H9 (cell line): ENCODE data around the gene ANXA4. TPM values are rescaled to one million over a fixed set of nuclear protein-coding genes. Genes with fewer than 3 reads are reported as not detected.

Experiments
- DNase-seq: peaks from one replicate; pipeline ENCODE4 v3.0.0-alpha.2; 2017
- H2AFZ ChIP-seq: one replicate; pipeline ENCODE4 v1.6.1; 2013; ENCODE audit warnings: mild to moderate bottlenecking, low read length, control low read depth, moderate library complexity
- H2AK5ac ChIP-seq: 2 replicates; pipeline ENCODE4 v1.6.1; 2013; ENCODE audit warnings: low read length, control low read depth, mixed read lengths; ENCODE audit not compliant: insufficient read length
- H2BK120ac ChIP-seq: one replicate; pipeline ENCODE4 v1.6.1; 2013; ENCODE audit warnings: low read depth, mild to moderate bottlenecking, low read length, control low read depth, inconsistent platforms; ENCODE audit not compliant: poor library complexity, severe bottlenecking
- H2BK12ac ChIP-seq: 2 replicates; pipeline ENCODE4 v1.6.1; 2013; ENCODE audit warnings: low read length, control low read depth, mixed read lengths, low read depth; ENCODE audit not compliant: insufficient read length
- H2BK15ac ChIP-seq: 2 replicates; pipeline ENCODE4 v1.6.1; 2013; ENCODE audit warnings: low read depth, low read length, control low read depth
- H2BK20ac ChIP-seq: one replicate; pipeline ENCODE4 v1.6.1; 2013; ENCODE audit warnings: low read depth, mild to moderate bottlenecking, low read length, control low read depth, inconsistent platforms; ENCODE audit not compliant: poor library complexity, severe bottlenecking
- H2BK5ac ChIP-seq: 2 replicates; pipeline ENCODE4 v1.6.1; 2013; ENCODE audit warnings: low read length, control low read depth, mixed read lengths; ENCODE audit not compliant: insufficient read length
- H3K14ac ChIP-seq: 2 replicates; pipeline ENCODE4 v1.6.1; 2013; ENCODE audit warnings: low read length, control low read depth; ENCODE audit not compliant: insufficient read depth
- H3K18ac ChIP-seq: 2 replicates; pipeline ENCODE4 v1.6.1; 2013; ENCODE audit warnings: low read depth, mild to moderate bottlenecking, mixed read lengths, low read length, control low read depth; ENCODE audit not compliant: insufficient read length
- H3K23ac ChIP-seq: 2 replicates; pipeline ENCODE4 v1.6.1; 2013; ENCODE audit warnings: low read length, control low read depth, mixed read lengths, low read depth; ENCODE audit not compliant: insufficient read length
- H3K23me2 ChIP-seq: 2 replicates; pipeline ENCODE4 v1.6.1; 2013; ENCODE audit warnings: low read depth, mild to moderate bottlenecking, mixed read lengths, low read length, control low read depth; ENCODE audit not compliant: insufficient read length, poor library complexity, severe bottlenecking
- H3K27ac ChIP-seq: 2 replicates; pipeline ENCODE4 v1.5.1; 2013; ENCODE audit warnings: low read length, control low read depth, mixed read lengths, low read depth; ENCODE audit not compliant: insufficient read length
- H3K27me3 ChIP-seq: 2 replicates; pipeline ENCODE4 v1.6.1; 2013; ENCODE audit warnings: low read length, control low read depth, inconsistent platforms; ENCODE audit not compliant: insufficient read depth
- H3K4ac ChIP-seq: 2 replicates; pipeline ENCODE4 v1.6.1; 2013; ENCODE audit warnings: low read depth, mild to moderate bottlenecking, control low read depth, inconsistent platforms, low read length, moderate library complexity
- H3K4me1 ChIP-seq: 2 replicates; pipeline ENCODE4 v1.6.1; 2013; ENCODE audit warnings: low read length, control low read depth, inconsistent platforms; ENCODE audit not compliant: insufficient read depth
- H3K4me2 ChIP-seq: 2 replicates; pipeline ENCODE4 v1.6.1; 2013; ENCODE audit warnings: low read length, control low read depth, mixed read lengths; ENCODE audit not compliant: insufficient read length, insufficient read depth
- H3K56ac ChIP-seq: 2 replicates; pipeline ENCODE4 v1.6.1; 2013; ENCODE audit warnings: low read depth, mild to moderate bottlenecking, mixed read lengths, low read length, control low read depth; ENCODE audit not compliant: insufficient read length
- H3K79me1 ChIP-seq: 2 replicates; pipeline ENCODE4 v1.6.1; 2013; ENCODE audit warnings: low read depth, mild to moderate bottlenecking, moderate library complexity, low read length, control low read depth, inconsistent platforms; ENCODE audit not compliant: insufficient read depth, poor library complexity, severe bottlenecking
- H3K79me2 ChIP-seq: 2 replicates; pipeline ENCODE4 v1.6.1; 2013; ENCODE audit warnings: low read length, control low read depth, inconsistent platforms; ENCODE audit not compliant: insufficient read depth
- H3K9ac ChIP-seq: 2 replicates; pipeline ENCODE4 v1.6.1; 2013; ENCODE audit warnings: low read length, control low read depth, mixed read lengths; ENCODE audit not compliant: insufficient read length; ENCODE audit errors: extremely low read depth
- H3K9me3 ChIP-seq: one replicate; pipeline ENCODE4 v1.6.1; 2013; ENCODE audit warnings: low read depth, low read length, inconsistent platforms; ENCODE audit not compliant: control insufficient read depth
- H3T11ph ChIP-seq: one replicate; pipeline ENCODE4 v1.6.1; 2013; ENCODE audit warnings: mild to moderate bottlenecking, low read length, control low read depth, inconsistent platforms
- H4K20me1 ChIP-seq: one replicate; pipeline ENCODE4 v1.6.1; 2013; ENCODE audit not compliant: control insufficient read depth, insufficient read length, insufficient read depth
- H4K5ac ChIP-seq: 2 replicates; pipeline ENCODE4 v1.6.1; 2013; ENCODE audit warnings: low read depth, mild to moderate bottlenecking, mixed read lengths, low read length, control low read depth; ENCODE audit not compliant: insufficient read length
- H4K8ac ChIP-seq: replicated peaks from 2 replicates; pipeline ENCODE4 v1.6.1; 2013; ENCODE audit warnings: low read length, control low read depth, mixed read lengths, low read depth; ENCODE audit not compliant: insufficient read length
- H4K91ac ChIP-seq: 2 replicates; pipeline ENCODE4 v1.6.1; 2013; ENCODE audit warnings: low read depth, mild to moderate bottlenecking, moderate library complexity, mixed read lengths, low read length, control low read depth; ENCODE audit not compliant: insufficient read length
- H3K27ac Mint-ChIP-seq, 3 experiments: 2 replicates in 2 of 3; 3 replicates in 1 of 3; pipeline ENCODE4 v1.8.0; 2020 to 2021; ENCODE audit warnings: mixed read lengths in 3 of 3, mild to moderate bottlenecking in 1 of 3, moderate library complexity in 1 of 3
- H3K27me3 Mint-ChIP-seq: 2 replicates; pipeline ENCODE4 v1.8.0; 2021; ENCODE audit warnings: low read depth, mild to moderate bottlenecking, moderate library complexity, mixed read lengths
- H3K36me3 Mint-ChIP-seq, 3 experiments: 2 replicates in 2 of 3; 3 replicates in 1 of 3; pipeline ENCODE4 v1.8.0; 2020 to 2021; ENCODE audit warnings: low read depth in 3 of 3, mixed read lengths in 3 of 3; ENCODE audit not compliant: insufficient read depth in 1 of 3
- H3K4me1 Mint-ChIP-seq, 2 experiments: 2 replicates each; pipeline ENCODE4 v1.8.0; 2020; ENCODE audit warnings: mixed read lengths in 2 of 2
- H3K4me3 Mint-ChIP-seq, 2 experiments: 2 replicates in 1 of 2; 3 replicates in 1 of 2; pipeline ENCODE4 v1.8.0; 2020 to 2021; ENCODE audit warnings: mild to moderate bottlenecking in 2 of 2, mixed read lengths in 2 of 2, moderate library complexity in 1 of 2
- H3K9me3 Mint-ChIP-seq, 2 experiments: 2 replicates in 1 of 2; 3 replicates in 1 of 2; pipeline ENCODE4 v1.8.0; 2020; ENCODE audit warnings: mild to moderate bottlenecking in 2 of 2, mixed read lengths in 2 of 2, moderate library complexity in 1 of 2
- WGBS: extraction: QIAGEN DNeasy Blood & Tissue Kit; methylation state at CpG from one replicate; pipeline ENCODE4 v1.1.7; 2013; ENCODE audit warnings: missing lambda C conversion rate, low lambda C conversion rate, mixed read lengths; ENCODE audit not compliant: insufficient read length; ENCODE audit errors: extremely low coverage; 5-methylcytosine and 5-hydroxymethylcytosine counted together
- total RNA-seq: library from RNA; stranded (reverse); gene quantifications from 2 replicates; pipeline ENCODE4 v1.2.1, GENCODE V29; 2021
- TF ChIP-seq, protein P1 (sequence below): fragments of 200-600 bp; sonication (generic); conservative IDR thresholded peaks from 3 replicates; pipeline ENCODE4 v1.8.0; 2021; ENCODE audit warnings: antibody characterized with exemption, mild to moderate bottlenecking

The ANXA4 gene
- total RNA-seq, 1 experiment from 2014 or later: 14.4 TPM

DNA sequence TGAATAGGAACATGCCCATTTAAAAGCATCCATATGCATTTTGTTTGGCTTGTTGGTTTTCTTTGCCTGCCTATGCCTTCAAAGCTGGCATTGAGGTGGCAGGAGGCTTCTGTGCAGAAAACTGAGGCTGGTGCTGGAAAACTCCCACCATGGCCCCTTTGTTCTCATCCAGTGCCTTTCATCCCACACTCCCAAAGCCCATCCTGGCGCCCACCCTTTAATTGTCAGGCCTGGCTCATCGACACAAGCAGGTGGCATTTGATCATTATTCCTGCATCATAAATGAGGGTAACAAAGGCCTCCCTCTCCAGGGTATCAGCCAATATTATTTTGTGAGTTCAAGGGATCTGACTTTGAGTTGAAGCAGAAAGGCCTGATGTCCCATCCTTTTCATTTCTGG is 24.7 kb upstream of the ANXA4 start:
- peak overlapping the region in 2 of 3 experiments; percentile 10 to 31; a peak in 3 of 7 replicates for H3K27ac Mint-ChIP-seq
- no peaks in the 10 kb centered on the region for H3K27me3 ChIP-seq

More for the DNA sequence above, 24.7 kb upstream of the ANXA4 start:
- peaks cover 20% of the 10 kb centered on the region for H3K27me3 Mint-ChIP-seq
- WGBS: no CpG with 5 or more reads among the region's 2 CpGs
- Histone ChIP-seq H2BK20ac (no peak overlapping the region), H3K23me2 (no peaks in the 10 kb centered on the region), H3K9me3 (no peaks in the 10 kb centered on the region), H3T11ph (no peak overlapping the region), H2BK5ac (no peak overlapping the region), H3K79me1 (no peaks in the 10 kb centered on the region), H4K20me1 (peaks cover 2% of the 10 kb centered on the region), H3K9ac (no peak overlapping the region), H2BK120ac (no peak overlapping the region), H2AK5ac (no peak overlapping the region), H3K23ac (no peak overlapping the region), H3K18ac (no peak overlapping the region), H4K5ac (no peak overlapping the region), H3K56ac (no peak overlapping the region), H3K27ac (no peak overlapping the region), H4K91ac (no peak overlapping the region), H4K8ac (no peak overlapping the region), H3K4me2 (no peak overlapping the region), H2BK15ac (no peak overlapping the region), H3K14ac (no peak overlapping the region), H2AFZ (no peak overlapping the region), H3K4me1 (peaks cover 27% of the 10 kb centered on the region), H3K4ac (no peak overlapping the region), H3K79me2 (no peaks in the 10 kb centered on the region), H2BK12ac (no peak overlapping the region)
- no peaks in the 10 kb centered on the region; a peak in 3 of 5 replicates for H3K9me3 Mint-ChIP-seq
- TF ChIP-seq, protein P1, sequence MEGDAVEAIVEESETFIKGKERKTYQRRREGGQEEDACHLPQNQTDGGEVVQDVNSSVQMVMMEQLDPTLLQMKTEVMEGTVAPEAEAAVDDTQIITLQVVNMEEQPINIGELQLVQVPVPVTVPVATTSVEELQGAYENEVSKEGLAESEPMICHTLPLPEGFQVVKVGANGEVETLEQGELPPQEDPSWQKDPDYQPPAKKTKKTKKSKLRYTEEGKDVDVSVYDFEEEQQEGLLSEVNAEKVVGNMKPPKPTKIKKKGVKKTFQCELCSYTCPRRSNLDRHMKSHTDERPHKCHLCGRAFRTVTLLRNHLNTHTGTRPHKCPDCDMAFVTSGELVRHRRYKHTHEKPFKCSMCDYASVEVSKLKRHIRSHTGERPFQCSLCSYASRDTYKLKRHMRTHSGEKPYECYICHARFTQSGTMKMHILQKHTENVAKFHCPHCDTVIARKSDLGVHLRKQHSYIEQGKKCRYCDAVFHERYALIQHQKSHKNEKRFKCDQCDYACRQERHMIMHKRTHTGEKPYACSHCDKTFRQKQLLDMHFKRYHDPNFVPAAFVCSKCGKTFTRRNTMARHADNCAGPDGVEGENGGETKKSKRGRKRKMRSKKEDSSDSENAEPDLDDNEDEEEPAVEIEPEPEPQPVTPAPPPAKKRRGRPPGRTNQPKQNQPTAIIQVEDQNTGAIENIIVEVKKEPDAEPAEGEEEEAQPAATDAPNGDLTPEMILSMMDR: no peak
- no peaks in the 10 kb centered on the region; a peak in 2 of 7 replicates for H3K36me3 Mint-ChIP-seq
- peaks cover 53 to 60% of the 10 kb centered on the region in 2 experiments for H3K4me1 Mint-ChIP-seq
- H3K4me3 Mint-ChIP-seq: no peak overlapping the region
- DNase-seq: no peak
